ENCODE data around the gene MTHFD1.

MTHFD1 gene

GRCh38 chr14:64488590-64489099 lies 100.5 kb downstream of the MTHFD1 start:
- DNase-seq (ENCODE audit: low read depth), result no peak
- no peak for TF ChIP-seq CTCF (IDR thresholded peaks at IDR 0.05; ENCODE audit: control insufficient read depth, insufficient read depth, low read depth, low read length, missing control alignments)
- no peak overlapping the region for H3K4me3 ChIP-seq (ENCODE audit: control insufficient read depth, low read depth, low read length)

- no peak for DNase-seq (ENCODE audit: low read depth)
- no peak overlapping the region for H3K4me3 ChIP-seq (ENCODE audit: control insufficient read depth, low read depth, low read length)
- TF ChIP-seq CTCF (IDR thresholded peaks at IDR 0.05; ENCODE audit: control insufficient read depth, insufficient read depth, low read depth, low read length, missing control alignments), result no peak
Measured at GRCh38 chr14:64491637-64492036, 103.5 kb downstream of the MTHFD1 start.

GRCh38 chr14:64493455-64493854 lies 105.3 kb downstream of the MTHFD1 start:
- no peak for DNase-seq (ENCODE audit: low read depth)
- H3K4me3 ChIP-seq (ENCODE audit: control insufficient read depth, low read depth, low read length), result no peak overlapping the region
- no peak for TF ChIP-seq CTCF (IDR thresholded peaks at IDR 0.05; ENCODE audit: control insufficient read depth, insufficient read depth, low read depth, low read length, missing control alignments)

- H3K4me3 ChIP-seq (ENCODE audit: control insufficient read depth, low read depth, low read length), result no peak overlapping the region
- no peak for TF ChIP-seq CTCF (IDR thresholded peaks at IDR 0.05; ENCODE audit: control insufficient read depth, insufficient read depth, low read depth, low read length, missing control alignments)
Measured at GRCh38 chr14:64495252-64495651, 107.1 kb downstream of the MTHFD1 start.

GRCh38 chr14:64496764-64497163 lies 108.6 kb downstream of the MTHFD1 start:
- TF ChIP-seq CTCF (IDR thresholded peaks at IDR 0.05; ENCODE audit: control insufficient read depth, insufficient read depth, low read depth, low read length, missing control alignments), result no peak
- no peak overlapping the region for H3K4me3 ChIP-seq (ENCODE audit: control insufficient read depth, low read depth, low read length)
- no peak for DNase-seq (ENCODE audit: low read depth)

More at GRCh38 chr14:64495252-64495651, 107.1 kb downstream of the MTHFD1 start:
- DNase-seq (ENCODE audit: low read depth), result no peak

- no peak for DNase-seq (ENCODE audit: low read depth)
- no peak overlapping the region for H3K4me3 ChIP-seq (ENCODE audit: control insufficient read depth, low read depth, low read length)
- TF ChIP-seq CTCF (IDR thresholded peaks at IDR 0.05; ENCODE audit: control insufficient read depth, insufficient read depth, low read depth, low read length, missing control alignments), result no peak
Measured at GRCh38 chr14:64500088-64500487, 111.9 kb downstream of the MTHFD1 start.

Measured in AG09309 (cell line).